Activated CD4-positive, alpha-beta T cell treated with anti-CD3 and anti-CD28 coated beads, Interleukin-2, amount 50 U/mL, for 4 hours (primary cell): Measurements from ENCODE around the gene ERBB2.

Experiments
- DNase-seq, 2 experiments: peaks; one replicate each; pipeline ENCODE4 v3.0.0-alpha.2; 2020

Gene ERBB2

GRCh38 chr17:39699818-39700147, at the start of gene ERBB2:
Gene ERBB2 (plus strand): TSS chr17:39700064. CDS start chr17:39700239, 175 bp downstream.
- no peak for DNase-seq

- no peak for DNase-seq
Measured at GRCh38 chr17:39650121-39650579, 49.7 kb upstream of the ERBB2 start.

DNA sequence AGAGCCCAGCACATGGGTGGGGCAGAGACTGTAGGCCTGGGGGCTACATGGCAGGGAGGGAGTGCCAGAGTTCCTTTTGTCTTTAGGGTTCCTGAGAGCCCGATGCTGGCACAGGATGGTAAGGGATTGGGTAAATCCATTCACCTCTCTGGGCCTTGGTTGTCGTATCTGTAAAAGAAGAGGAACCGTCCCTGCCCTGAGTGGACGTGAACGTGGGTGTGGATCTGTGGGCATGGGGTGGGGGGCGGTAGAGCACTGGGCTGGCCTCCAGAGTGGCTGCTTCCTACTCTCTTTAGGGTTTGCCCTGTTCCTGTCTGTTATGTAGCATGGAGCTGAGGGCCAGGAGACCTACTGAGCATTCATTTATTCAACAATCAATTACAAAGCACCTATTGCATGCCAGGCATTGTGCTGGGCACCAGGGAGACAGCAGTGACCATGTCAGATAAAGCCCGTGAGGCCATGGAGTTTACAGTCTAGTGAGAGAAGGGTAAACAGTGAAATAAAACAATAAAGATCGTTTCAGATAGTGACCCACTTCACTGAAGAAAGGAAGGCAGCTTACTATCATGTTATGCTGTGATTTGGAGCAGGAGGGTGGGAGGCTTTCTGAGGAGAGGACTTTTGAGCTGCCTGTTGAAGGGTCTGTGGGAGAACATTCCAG, 47.8 kb upstream of the ERBB2 start:
- DNase-seq, result no peak

DNA sequence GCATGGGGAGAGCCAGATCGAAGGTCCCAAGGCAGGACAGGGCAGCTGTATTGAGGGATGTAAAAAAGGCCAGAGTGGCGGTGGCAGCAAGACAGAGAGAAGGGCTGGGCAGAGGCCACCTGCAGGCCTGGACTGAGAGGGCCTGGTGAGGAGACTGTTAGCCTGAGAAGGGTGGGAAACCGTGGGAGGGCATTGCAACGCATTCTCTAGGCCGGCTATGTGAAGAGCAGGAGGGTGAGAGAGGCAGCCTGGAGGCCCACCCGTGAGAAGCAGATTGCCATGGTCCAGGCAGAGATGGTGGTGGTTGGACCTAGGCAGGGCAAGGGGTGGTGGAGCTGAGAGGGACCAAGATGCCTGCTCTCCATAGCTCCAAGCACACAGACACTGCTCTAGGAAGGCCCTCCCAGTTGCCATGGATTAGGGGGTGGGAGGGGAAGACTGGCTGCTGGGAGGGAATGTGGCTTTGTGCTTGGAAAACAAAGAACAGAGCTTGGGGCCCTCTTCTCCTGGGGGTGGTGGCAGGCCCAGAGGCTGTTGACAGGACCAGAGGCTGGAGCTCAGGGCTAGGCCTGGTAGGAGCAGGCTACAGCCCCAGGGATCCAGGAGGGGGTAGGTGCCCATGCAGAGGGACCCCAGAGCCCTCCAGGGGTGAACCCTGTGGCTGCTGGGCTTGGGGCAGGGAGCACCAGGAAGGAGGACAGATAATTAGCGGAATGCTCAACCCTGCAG, 47.1 kb upstream of the ERBB2 start:
- no peak for DNase-seq

GRCh38 chr17:39653316-39653661, 46.6 kb upstream of the ERBB2 start:
- DNase-seq, result no peak

DNA sequence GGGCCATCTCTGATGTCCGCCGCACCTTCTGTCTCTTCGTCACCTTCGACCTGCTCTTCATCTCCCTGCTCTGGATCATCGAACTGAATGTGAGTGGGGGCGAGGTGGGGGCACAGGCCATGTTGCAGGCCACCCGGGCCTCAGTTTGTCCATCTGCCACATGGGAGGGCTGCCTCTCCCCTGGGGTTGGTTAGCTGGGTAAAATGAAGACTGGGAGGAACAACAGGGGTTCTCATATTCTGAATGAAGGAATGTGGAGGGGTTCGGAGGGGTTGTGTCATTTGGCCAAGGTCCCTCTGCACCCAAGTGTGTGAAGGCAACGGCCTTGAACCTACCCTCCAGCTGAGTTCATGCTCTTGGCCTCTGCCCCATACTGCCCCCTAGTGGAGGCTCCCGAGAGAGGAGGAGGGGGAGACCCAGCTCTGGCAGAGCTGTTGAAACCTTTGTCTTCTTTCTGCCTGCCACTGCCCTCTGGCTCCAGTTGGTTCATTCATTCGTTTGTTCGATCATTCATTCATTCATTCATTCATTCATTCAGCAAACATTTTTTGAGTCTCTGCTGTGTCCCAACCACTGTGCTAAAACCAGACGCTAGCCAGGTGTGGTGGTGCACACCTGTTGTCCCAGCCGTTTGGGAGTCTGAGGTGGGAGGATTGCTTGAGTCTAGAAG, 46.1 kb upstream of the ERBB2 start:
- DNase-seq, result peak; percentile 78 to 82

DNA sequence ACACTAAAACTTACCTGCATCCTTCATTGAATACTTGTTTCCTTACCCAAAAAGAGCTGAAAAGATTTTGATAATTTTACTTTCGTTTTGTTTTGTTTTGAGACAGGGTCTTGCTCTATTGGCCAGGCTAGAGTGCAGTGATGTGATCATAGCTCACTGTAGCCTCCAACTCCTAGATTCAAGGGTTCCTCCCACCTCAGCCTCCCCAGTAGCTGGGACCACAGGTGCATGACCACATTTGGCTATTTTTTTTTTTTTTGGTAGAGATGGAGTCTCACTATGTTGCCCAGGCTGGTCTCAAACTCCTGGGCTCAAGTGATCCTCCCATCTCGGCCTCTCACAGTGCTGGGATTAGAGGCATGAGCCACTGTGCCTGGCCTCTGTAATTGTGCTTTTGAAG, 44.8 kb upstream of the ERBB2 start:
- DNase-seq, result no peak

DNA sequence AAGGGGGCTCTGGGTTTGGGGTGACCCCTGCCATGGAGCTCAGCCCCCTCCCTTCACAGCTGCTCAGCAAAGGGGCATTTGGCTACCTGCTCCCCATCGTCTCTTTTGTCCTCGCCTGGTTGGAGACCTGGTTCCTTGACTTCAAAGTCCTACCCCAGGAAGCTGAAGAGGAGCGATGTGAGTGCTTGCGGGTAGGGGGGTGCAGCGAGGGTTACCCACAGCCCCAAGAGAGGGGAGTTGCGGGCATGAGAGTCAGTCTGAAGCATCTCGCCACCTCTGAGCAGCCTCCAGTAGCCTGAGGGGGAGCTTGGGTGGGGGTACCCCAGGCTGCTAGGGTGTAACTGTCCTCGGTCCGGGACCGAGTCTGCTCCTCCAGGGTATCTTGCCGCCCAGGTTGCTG, 41.5 kb upstream of the ERBB2 start:
- no peak for DNase-seq

DNA sequence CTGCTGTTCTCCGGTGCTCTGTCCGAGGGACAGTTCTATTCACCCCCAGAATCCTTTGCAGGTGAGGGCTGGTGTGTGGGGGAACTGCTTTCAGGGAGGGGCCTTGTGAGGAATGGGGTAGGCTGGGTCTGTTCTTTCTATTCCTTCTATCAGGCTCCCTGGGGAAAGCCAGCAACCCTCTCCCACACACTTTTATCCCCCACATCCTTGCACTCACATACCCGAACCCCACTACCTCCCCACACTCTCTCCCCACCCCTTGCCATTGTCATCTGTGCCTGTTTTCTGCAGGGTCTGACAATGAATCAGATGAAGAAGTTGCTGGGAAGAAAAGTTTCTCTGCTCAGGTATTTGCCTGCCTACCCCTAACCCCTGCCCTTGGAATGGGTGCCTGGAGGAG, 41.1 kb upstream of the ERBB2 start:
- no peak for DNase-seq

GRCh38 chr17:39659279-39660010, 40.4 kb upstream of the ERBB2 start:
- no peak for DNase-seq

DNA sequence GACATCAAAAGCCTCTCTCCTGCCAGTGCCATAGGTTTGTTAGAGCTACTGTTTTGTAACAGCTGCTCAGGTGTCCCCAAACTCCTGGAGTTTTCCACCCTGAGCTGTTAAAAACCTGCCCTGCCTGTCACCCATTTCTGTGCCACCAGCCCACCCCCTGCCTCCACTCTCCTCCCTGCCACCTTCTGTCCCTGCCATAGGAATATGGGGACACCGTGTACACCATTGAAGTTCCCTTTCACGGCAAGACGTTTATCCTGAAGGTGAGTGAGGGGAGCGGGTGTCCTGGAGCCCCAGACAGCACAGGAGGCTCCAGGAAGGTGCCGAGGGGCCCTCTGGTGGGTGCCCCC, 39.9 kb upstream of the ERBB2 start:
- DNase-seq, result no peak

DNA sequence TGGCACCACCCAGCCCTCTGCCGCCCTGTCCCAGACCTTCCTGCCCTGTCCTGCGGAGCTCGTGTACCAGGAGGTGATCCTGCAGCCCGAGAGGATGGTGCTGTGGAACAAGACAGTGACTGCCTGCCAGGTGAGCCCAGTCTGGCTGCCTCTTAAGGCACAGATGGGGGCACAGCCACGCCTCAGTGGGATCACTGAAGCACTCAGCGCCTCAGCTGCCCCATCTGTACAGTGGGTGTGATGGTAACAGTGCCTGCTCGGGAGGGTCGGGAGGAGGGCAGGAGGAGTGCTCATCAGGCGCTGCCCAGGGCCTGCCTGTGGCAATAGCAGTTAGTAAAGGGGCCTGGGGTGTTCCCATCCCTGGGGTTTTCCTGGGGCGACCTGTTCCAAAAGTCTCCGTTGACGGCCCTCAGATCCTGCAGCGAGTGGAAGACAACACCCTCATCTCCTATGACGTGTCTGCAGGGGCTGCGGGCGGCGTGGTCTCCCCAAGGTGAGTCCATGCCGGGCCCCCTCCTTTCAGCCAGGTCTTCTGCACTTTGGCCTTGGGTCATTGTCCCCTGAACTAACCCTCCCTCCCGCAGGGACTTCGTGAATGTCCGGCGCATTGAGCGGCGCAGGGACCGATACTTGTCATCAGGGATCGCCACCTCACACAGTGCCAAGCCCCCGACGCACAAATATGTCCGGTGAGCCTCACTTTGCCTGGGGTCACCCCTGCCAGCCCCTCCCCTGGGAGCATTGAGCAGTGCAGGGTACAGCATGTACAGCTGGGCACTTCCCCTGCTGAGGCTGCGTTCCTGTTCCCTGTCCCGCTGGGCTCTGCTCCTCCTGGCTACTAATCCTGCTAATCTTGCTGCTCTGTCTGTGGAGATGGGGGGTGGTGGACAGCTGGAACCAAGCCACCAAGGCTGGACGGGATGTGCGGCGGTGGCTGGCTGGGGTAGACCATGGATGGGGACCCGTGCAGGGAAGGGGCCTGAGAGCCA, 39.2 kb upstream of the ERBB2 start:
- no peak for DNase-seq

DNA sequence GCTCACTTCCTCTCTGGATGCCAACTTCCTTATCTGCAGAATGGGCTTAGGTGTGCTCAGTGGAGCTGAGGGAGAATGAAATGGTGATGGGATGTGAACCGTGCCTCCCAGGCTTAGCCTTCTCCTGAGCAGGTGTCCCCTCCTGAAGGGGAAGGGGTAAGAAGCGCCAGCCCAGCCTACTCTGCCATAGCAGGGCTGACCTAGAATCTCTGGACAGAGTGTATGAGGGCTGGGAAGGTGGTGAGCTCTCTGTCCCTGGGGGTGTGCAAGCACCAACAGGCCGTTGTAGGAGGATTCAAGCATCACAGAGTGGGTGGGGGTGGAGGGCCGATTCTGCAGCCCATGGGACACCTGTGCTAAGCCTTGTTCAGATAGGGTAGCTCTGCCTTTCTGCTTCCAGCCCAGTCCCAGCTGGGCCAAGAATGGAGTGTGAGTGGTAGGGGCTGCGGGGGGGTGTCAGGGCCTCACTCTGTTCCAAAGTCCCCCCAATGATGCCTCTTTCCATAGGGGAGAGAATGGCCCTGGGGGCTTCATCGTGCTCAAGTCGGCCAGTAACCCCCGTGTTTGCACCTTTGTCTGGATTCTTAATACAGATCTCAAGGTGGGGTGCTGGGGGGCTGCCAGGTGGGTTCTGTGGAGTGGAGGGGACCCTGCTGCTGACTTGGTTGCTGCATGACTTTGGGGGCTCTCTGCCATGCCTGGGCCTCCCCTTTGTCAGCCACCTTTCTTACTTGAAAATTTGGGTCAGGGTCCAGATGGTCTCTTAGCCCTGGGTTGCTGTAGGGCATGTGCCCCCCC, 37.9 kb upstream of the ERBB2 start:
- DNase-seq, result no peak

- no peak for DNase-seq
Measured at GRCh38 chr17:39662551-39663339, 37.1 kb upstream of the ERBB2 start.

DNA sequence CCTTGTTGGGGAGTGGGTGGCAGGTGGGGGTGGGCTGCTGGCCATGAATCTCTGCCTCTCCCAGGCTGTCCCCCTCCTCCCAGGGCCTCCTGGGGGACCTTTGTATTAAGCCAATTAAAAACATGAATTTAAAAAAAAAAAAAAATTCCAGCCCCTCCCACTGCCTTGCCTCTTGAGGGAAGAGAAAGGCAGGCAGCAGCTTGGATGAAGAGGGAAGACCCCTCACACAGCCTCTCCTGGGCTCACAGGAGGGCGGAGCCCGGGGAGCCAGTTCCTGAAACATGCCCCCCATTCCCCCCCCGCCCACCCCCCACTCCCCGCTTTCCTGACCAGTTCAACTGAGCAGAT, 36.5 kb upstream of the ERBB2 start:
- DNase-seq, result no peak

DNA sequence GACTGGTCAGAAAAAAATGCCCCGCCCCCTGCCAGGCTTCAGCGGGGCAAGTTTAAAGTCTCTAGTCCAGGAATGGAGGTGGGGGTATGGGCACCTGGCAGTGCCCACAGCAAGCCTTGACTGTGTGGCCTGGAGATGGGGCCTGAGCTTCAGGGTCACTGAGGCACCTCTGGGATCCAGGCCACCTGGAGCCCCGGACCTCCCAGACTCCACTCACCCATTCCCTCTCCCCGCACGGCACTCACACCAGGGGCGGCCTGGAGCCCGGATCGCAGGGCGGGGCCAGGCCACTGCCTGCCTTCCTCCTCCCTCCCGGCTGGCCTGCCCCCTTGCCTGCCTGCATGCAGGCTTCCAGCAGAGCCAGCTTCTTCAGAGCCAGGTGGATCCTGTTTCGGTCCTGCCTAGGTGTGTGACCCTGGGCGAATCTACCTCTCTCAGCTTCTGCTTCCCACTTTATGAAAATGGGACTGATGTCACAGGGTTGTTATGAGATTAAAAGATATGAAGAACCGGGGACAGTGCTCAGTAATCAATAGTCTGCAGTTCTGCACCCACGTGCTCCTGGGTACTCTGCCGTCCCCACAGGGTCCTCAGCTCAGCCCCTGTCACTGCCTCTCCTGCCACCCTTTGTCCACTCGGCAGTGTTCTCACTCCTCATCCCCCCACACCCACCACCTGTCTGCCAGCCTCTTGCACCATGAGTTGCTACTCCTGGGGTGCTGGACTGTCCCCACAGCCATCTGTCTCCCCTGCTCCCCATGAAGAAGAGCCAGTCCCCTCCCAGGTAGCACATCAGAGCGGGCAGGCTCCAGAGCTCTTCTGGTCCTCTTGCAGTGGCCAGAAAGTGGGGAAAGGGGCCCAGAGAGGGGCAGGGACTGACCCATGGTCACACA, 35.9 kb upstream of the ERBB2 start:
- no peak for DNase-seq

DNA sequence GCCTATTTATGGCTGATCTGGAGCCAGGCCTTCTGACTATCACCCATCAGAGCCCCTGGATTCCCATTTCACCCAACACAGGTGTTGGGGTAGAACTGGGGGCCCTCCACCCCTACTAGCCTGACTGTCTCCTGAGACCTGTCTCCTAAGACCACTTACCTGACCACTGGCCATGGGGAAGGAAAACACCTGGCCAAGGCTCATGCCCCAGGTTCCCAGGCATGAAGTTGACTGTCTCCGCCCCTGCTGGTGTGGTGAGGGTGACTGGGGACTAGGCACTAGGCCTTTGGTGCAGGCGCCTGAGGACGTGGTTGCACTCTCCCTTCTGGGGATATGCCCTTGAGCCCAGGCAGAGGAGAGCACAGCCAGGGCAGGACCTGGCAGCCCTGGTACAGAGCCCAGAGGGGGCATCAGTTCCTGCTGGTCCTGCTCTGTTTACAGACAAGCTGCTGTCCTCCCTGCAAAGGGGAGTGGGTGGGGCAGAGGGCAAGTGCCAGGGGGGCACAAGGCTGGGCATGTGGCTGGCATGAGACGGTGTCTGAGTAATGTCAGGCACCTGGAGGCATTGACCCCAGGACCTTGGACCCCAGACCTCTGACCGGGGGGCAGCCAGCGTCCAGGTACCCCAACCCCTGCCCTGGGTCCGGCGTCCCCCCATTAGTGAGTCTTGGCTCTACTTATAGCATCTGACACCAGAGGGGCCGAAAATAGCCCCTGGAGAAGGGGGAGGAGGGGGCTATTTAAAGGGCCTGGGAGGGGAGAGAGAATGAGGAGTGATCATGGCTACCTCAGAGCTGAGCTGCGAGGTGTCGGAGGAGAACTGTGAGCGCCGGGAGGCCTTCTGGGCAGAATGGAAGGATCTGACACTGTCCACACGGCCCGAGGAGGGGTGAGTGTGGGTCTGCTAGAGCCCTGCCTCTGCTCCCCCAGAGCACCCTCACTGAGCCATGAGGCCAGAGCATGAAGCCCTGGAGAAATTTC, 35.0 kb upstream of the ERBB2 start, which contains the start of gene TCAP:
TSS of gene TCAP (plus strand) at position 769 of the 981 bp plus-strand sequence. CDS start at position 780, 11 bp downstream.
- no peak for DNase-seq

DNA sequence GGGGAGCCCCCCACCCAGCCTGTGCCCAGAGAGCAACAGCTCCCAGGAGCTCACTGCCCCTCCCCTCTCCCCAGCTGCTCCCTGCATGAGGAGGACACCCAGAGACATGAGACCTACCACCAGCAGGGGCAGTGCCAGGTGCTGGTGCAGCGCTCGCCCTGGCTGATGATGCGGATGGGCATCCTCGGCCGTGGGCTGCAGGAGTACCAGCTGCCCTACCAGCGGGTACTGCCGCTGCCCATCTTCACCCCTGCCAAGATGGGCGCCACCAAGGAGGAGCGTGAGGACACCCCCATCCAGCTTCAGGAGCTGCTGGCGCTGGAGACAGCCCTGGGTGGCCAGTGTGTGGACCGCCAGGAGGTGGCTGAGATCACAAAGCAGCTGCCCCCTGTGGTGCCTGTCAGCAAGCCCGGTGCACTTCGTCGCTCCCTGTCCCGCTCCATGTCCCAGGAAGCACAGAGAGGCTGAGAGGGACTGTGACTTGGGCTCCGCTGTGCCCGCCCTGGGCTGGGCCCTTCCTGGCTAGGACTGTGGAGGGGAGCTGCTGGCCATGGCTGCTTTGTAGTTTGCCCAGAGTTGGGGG, 34.1 kb upstream of the ERBB2 start:
- DNase-seq, result no peak
